Measurements from ENCODE around the gene BCAN. TPM values are rescaled to one million over a fixed set of nuclear protein-coding genes. Genes with fewer than 3 reads are reported as not detected.

The BCAN gene
- total and polyA plus RNA-seq, 2 of the 8 experiments (the other 6 are each of a cell fraction or from before 2014, with no cell fraction given): 4.5 to 24.0 TPM

GRCh38 chr1:156599811-156600210 lies 42.1 kb upstream of the BCAN start (continued):
- TF ChIP-seq NANOG (IDR thresholded peaks at IDR 0.05; ENCODE audit: insufficient read depth, low read depth, low read length, poor library complexity, severe bottlenecking): no peak
- no peak for TF ChIP-seq SRF (IDR thresholded peaks at IDR 0.05; ENCODE audit: low read depth, low read length)
- no peak for TF ChIP-seq KDM1A (IDR thresholded peaks at IDR 0.05; ENCODE audit: borderline replicate concordance, low read length)

Measured in H1 (cell line).